Mucosa of gallbladder (tissue), 1 donor: ENCODE results near the gene IL36B. TPM values are rescaled to one million over a fixed set of nuclear protein-coding genes. Genes with fewer than 3 reads are reported as not detected.

Experiments used
- DNase-seq: peaks from one replicate; pipeline ENCODE4 v3.0.0-alpha.2; 2020; ENCODE audit warnings: low spot score
- total RNA-seq: library from RNA; stranded (reverse); gene quantifications from one replicate; pipeline ENCODE4 v1.2.1, GENCODE V29; 2021
- donor health status: DM: no; HTN: no; CAD: no.

IL36B gene
- total RNA-seq, 1 donor from 2014 or later = not detected

DNA sequence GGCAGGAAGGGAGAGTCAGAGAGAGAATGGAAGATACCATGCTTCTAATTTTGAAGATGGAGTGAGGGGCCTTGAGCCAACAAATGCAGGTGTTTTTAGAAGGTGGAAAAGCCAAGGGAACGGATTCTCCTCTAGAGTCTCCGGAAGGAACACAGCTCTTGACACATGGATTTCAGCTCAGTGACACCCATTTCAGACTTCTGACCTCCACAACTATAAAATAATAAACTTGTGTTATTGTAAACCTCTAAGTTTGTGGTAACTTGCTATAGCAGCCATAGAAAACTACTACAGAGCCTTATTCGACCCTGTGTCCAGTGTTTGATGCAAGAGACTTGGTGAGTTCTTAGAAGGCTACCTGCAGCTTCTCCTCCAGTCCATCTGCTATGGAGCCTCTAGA lies 22.9 kb upstream of the IL36B start:
- no peak for DNase-seq

DNA sequence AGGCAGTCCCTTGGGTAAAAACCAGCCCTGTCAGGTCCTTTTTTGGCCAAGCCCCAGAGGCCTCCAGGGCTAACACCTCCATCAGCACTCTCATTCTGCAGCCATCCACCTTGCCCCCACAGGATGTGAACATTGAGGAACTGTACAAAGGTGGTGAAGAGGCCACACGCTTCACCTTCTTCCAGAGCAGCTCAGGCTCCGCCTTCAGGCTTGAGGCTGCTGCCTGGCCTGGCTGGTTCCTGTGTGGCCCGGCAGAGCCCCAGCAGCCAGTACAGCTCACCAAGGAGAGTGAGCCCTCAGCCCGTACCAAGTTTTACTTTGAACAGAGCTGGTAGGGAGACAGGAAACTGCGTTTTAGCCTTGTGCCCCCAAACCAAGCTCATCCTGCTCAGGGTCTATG lies 22.4 kb upstream of the IL36B start:
- DNase-seq = no peak

DNA sequence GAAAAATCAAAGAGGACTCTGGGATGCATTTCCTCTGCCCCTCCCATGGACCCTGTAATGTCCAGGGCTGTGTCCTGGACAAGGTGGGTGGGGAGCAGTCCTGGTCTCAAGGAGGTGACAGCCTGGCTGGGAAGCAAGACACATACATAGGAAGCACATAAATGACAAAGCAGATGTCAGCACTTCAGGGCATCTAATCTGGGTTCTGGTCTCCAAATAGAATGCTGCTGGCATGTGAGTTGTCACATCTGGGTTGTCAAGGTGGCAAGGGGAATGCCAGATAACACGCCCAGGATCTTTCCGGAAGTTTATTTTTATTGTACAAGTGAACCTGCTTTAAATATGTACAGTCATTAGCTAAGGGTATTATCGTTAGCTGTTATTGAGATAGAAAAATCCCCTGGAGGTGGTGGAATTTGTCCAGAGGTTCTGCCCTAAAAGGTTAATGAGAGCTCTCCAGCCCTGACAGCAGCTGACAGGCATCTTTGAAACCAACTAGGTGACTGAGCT lies 20.7 kb upstream of the IL36B start:
- DNase-seq = no peak

DNA sequence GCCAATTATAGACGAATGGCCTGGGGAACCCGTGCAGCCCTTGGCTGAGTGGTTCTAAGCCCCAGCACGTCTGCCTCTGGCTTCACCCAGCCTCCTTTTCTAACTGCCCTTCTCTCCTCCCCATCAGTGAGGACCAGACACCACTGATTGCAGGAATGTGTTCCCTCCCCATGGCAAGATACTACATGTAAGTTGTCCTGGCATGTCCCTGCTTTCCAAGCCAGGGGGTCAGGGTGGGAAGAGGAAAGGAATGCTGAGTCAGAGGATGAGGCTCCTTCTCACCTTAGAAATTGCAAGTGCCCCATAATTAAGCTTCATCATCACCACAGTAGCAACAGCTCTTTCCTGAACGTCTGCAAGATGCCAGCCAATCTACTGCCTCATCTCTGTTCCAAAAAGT lies 19.9 kb upstream of the IL36B start:
- DNase-seq = no peak

DNA sequence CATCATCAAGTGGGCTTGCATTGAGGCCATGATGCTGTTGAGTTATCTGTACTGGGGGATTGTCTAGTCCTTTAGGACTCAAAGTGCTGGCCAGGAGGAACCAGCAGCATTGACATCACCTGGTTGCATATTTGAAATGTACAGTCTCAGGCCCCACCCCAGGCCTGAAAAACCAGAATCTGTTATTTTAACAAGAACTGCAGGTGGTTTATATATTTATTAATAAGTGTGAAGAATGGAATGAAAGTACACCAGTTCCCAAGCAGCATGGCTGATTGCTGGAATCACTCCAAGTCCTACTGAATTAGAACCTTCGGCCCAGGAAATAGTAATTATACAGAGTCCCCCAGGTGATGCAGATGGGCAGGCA lies 17.9 kb upstream of the IL36B start:
- no peak for DNase-seq

DNA sequence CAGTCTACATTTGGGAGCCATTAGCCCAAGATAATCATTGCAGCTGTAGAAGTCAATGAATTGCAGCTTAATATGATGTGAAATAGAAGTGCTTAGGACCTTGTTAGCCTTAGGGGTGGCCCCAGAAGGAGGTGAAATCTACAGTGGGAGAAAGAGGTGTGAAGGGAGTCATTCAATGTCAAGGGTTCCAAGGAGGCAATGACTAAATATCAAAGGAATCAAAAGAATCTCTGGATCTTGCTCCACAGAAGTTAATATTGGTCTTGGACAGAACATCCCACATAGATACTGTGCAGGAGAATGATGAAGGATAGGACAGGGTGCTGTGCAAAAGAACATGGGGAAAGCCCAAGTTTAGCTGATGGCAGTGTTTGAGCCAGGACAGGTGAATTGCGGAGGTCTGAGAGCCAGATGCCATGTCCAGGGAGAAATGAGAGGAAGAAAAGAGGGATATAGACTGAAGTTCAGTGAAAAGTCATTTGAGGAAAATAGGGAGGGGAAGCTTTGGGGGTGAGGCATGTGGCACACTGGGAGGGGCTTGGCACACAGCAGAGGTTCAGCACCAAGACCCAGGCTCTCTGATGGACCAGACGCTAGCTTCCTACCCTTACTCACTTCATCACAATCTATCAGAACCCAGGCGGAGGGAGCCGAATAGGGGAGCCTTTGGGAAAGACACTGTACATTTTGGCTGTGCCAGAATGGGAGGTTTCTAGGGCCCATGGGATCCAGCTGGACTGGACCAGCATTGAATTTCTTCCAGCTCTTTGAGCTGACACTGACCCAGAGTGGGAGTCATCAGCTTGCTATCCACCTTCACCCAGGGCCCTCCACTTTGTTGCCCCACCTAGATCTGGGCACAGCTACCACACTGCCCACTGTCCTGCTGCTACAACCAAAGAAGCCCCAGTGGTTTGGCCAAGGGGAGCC lies 17.3 kb upstream of the IL36B start:
- no peak for DNase-seq

DNA sequence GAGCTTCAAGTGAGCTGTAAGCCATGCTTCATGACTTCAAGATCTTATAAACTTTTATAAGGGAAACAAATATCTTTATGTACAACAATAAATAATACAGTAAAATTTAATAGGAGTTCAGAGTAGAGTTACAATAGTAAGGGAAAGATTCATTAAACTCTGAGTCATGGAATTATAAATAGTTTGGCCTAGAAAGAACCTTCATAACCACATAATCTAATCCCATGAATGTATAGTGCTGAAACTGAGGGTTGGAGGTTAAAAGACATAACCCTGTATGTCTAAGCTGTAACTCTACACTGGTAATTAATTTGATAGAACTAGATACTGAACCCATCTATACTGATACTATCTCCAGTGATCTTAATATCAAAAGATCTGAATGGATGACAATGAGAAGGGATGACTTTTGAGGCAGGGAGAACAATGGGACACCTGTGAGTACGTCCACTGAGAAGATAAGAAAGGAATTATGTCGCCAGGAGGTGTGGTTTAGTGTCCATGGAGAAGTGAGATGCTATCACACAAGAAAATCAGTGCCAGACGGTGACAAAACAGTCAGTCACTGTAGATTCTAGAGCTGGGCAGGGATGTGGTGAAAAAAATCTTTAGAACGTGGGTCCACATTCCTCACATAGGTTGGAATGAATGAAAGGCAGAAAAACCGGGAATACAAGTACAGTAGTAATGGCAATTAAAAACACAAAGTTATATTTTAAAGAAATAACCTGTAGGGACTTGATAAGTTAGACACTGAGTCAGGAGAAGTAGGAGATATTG lies 16.2 kb upstream of the IL36B start:
- no peak for DNase-seq

DNA sequence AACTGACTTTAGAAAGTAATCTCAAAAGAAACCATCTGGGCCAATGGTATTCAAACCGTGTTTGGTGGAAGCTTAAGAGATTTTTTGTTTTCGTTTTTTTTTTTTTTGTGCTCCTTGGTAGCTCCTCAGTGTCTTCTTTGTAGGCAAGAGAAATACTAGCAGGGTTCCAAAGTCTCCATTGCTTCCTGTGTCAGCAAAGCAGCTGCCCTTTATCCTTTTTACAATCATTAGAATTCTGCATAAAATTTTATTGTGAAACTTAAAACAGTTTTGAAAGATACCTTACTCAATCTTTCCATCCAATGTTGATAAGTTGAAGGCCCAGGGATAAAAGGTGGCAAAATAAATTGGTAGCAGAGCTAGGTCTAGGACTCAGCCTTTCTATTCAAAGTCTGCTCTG lies 15.6 kb upstream of the IL36B start:
- DNase-seq = no peak

DNA sequence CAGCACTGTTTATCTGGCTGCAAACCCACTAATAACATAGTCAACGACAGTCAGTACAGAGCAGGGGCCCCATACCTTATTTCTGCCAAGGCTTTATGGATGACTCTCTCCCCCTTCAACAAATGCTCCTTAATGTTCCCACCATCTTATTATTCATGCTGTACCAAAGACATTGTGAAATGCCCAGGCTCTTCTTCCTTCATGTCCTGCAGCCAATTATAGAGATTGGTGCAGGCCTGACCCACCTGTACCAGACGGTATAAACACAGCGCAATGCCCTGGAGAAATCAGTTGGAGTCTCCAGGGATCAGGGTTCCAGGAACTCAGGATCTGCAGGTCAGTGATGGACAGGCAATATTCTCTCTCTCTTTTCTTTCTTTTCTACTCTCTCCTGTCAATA lies 15.0 kb upstream of the IL36B start, which contains the start of gene IL1F10:
Gene IL1F10, plus strand, starts transcription at position 290 of the 400 bp plus-strand sequence. CDS start 4,769 bp downstream, outside the sequence.
- no peak for DNase-seq

DNA sequence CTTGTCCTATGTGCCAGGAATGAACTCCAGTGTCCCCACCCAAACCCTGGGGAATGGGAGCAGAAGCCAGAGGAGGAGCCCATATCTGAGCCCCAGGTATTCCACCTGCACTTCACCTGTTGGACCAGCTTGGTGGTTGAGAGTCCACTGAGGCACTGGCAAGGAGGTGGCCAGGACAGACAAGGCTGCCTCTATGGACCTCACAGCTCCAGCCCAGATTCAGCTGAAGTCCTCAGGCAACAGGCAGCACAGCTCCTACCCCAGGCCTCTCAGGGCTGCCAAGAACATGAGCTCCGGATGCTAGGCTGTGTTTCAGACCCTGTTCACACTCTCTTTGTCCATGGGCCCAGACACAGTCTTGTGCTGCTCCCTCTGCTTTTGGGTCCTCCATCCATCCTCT lies 12.2 kb upstream of the IL36B start:
- DNase-seq = no peak

DNA sequence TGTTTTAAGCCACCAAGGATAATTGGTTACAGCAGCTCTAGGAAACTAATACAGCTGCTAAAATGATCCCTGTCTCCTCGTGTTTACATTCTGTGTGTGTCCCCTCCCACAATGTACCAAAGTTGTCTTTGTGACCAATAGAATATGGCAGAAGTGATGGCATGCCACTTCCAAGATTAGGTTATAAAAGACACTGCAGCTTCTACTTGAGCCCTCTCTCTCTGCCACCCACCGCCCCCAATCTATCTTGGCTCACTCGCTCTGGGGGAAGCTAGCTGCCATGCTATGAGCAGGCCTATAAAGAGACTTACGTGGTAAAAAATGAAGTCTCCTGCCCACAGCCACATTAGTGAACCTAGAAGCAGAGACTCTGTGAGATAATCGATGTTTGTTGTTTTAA lies 11.6 kb upstream of the IL36B start:
- DNase-seq = no peak

DNA sequence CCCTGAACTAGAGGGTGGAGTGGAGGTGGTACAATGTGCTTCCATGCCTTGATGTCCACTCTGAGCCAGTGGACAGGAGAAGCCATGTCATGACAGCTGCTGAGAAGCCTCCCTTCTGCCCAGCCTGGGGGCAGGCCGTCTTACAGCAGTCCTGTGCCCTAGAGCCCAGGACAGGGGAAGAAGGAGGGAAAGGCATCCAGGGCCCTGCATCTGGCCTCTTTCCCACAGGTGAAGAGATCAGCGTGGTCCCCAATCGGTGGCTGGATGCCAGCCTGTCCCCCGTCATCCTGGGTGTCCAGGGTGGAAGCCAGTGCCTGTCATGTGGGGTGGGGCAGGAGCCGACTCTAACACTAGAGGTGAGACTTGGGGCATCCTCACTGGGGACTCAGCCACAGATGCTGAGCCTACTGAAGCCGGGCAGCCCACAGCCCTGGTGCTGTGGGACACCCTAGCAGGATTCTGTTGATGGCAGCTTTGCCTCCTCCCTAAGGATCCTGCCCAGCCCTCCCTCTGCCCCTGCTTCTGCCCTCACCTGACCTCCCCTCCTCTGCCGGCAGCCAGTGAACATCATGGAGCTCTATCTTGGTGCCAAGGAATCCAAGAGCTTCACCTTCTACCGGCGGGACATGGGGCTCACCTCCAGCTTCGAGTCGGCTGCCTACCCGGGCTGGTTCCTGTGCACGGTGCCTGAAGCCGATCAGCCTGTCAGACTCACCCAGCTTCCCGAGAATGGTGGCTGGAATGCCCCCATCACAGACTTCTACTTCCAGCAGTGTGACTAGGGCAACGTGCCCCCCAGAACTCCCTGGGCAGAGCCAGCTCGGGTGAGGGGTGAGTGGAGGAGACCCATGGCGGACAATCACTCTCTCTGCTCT lies 9.5 kb upstream of the IL36B start:
- no peak for DNase-seq

DNA sequence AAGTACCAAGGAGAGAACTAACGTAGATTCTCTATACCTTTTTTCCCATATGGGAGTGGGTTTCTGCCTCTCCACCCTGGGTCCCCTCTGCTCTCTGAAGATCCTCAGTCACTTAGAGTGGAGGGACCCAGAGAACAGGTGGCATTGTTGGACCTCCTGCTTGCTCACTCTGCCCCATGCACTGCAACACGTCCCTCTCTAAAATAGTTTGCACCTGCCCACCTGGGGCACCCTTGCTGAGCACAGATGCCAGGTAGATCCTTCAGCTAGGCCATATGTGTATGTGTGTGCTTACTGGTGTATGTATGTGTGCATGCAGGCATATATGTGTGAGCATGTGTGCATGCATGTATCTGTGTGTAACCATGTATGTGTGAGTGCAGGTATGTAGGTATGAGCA lies 8.6 kb upstream of the IL36B start:
- no peak for DNase-seq

DNA sequence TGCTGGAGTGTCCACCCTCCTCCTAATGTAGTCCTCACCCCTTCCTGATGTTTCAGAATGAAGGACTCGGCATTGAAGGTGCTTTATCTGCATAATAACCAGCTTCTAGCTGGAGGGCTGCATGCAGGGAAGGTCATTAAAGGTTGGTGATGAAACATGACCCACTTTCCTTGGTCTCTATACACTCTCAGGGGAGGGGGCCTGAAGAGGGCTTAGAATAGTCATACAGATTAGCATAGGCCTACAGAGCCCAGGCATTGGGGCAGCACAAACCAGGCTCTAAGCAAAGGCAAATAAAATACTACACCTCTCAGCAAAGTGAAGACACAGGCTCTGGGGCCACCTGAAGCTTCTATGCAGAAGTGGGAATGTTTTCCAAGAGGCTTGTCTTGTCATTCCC lies 8.1 kb upstream of the IL36B start:
- DNase-seq = no peak

DNA sequence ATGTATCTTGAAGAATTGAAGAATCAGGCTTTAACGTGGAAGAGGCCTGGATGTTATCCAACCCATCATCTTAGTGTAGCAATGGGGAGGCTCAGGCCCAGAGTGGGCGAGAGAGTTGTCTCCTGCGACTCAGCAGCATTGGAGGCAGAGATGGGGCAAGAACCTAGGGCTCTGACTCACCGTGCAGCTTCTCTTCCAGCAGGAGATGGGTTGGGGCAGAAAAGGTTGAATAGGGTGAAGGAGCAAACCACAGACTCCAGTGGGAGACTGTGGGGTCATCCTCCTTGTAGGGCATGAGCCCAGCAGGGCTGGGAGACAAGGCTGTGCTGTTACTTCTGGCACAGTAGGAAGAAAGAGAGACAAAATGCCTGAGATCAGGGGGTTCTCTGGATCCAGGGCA lies 7.7 kb upstream of the IL36B start:
- no peak for DNase-seq

DNA sequence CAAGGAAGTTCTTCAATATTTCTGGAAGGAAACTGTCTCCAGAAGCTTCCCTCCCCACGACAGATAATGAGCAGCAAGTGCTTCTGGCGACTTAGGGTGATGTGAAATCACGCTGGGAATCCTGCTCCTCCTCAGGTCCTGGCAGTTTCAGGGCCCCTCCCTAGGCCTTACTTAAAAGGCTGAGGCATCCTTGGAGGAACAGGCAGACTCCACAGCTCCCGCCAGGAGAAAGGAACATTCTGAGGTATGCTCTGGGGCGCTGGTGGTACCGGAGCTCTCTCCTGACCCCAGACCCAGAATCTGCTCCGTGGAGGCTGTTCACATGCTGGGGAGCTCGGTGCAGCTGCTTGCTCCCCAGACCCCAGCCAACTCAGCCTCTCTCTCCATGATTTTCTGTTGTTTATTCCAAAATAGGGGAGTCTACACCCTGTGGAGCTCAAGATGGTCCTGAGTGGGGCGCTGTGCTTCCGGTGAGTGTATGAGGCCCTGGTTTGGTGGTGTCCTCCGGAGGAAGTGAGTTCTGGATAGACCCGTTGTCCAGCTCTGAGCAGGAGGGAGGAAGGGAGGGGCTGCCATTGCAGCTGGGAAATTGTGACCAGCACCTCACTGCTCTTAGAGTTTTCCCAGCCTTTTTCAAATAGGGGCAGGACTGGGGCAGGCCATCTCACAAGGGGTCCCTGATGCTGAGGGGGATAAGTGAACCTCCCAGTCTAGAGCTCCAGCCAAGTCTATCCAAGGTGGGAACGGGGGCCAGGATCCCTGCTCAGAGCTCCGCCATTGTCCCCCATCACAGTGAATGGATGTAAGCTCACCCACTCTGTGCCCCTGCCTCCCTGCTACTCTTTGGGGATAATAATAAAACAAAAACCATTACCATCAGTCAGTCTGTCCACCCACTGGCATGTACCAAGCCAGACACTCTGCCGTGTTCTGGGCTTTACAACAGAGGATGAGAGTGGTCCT lies 6.6 kb upstream of the IL36B start, which contains the start of gene IL36RN:
Gene IL36RN, plus strand, starts transcription at position 201 of the 963 bp plus-strand sequence. Its CDS starts 241 bp downstream, at position 442.
- DNase-seq = no peak

DNA sequence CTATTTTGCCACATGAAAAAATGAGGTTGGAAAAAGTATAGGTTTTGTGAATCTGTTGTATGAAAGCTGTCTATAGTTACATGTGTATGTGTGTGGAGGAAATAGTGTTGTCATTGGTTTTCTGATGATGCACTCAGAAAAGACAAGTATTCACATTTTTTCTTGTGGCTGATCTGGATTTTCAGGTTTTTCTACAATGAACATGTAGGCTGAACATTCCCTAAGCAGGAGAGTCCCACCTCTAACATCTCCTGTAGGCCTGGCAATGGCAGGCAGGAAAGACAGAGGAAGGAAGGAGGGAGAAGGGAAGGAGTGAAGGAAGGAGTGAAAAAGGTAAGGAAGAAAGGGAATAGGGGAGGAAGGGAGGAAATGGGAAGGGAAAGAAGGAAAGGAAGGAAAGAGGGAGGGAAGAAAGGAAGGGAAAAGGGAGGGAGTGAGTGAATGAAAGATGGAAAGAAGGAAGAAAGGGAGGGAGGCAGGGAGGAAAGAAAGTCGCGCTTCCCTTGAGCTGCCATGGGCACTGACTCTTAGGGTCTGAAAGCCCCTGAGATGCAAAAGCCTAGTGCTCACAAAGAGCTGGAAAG lies 5.8 kb upstream of the IL36B start:
- no peak for DNase-seq

DNA sequence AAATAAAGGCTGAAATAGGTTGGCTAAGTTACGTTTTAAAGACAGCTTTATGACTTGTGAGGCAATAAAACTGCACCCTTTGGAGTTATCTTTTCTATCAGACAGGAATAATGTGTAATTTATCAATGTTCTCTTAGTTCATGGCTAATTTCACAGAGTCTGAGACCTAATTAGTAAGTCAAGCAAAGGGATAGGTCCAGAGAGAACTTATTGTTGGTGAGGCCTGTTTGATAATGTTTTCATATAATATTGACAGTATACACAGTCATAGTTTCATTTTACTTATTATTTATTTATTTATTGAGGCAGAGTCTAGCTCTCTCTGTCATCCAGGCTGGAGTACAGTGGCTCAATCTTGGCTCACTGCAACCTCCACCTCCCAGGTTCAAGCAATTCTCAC lies 4.5 kb upstream of the IL36B start:
- DNase-seq = no peak

DNA sequence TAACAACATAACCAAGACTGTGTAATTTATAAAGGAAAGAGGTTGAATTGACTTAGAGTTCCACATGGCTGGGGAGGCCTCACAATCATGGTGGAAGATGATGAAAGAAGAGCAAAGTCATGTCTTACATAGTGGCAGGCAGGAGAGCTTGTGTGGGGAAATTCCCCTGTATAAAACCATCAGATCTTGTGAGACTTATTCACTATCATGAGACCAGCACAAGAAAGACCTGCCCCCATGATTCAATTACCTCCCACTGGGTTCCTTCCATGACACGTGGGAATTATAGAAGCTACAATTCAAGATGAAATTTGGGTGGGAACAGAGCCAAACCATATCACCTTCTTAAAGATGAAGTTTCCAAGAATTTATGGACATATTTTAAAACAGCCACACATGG lies 3.9 kb upstream of the IL36B start:
- DNase-seq = no peak

DNA sequence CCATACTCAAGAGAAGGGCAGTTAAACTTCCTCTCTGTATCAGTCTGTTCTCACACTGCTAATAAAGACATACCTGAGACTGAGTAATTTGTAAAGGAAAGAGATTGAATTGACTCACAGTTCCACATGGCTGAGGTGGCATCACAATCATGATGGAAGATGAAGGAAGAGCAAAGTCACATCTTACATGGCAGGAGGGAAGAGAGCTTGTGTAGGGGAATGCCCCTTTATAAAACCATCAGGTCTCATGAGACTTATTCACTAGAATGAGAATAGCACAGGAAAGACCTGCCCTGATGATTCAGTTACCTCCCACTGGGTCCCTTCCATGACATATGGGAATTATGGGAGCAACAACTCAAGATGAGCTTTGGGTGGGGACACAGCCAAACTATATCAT lies 1.4 kb upstream of the IL36B start:
- no peak for DNase-seq
